Occipital lobe (tissue), 3 donors: ENCODE data around the gene CENATAC. TPM values are rescaled to one million over a fixed set of nuclear protein-coding genes. Genes with fewer than 3 reads are reported as not detected.
"Not testable (repeated sequence)": the region's sequence is repeated elsewhere in the genome, so short reads cannot be mapped to it uniquely, and the experiment has no call there.

Experiments used
- DNase-seq: peaks from one replicate; lab custom pipeline; 2025; lab: John Stamatoyannopoulos, UW
- small RNA-seq: library from RNA; depleted of rRNA; stranded (forward); fragments of <200 nt; gene quantifications from one replicate; pipeline ENCODE3, GENCODE V24; 2014
- total RNA-seq: library from RNA; depleted of rRNA; stranded (reverse); fragments of >200 nt; gene quantifications from one replicate; pipeline ENCODE4 v1.2.3, GENCODE V29; 2014

The CENATAC gene
- total RNA-seq, 1 donor from 2014 or later: 31.0 TPM

DNA sequence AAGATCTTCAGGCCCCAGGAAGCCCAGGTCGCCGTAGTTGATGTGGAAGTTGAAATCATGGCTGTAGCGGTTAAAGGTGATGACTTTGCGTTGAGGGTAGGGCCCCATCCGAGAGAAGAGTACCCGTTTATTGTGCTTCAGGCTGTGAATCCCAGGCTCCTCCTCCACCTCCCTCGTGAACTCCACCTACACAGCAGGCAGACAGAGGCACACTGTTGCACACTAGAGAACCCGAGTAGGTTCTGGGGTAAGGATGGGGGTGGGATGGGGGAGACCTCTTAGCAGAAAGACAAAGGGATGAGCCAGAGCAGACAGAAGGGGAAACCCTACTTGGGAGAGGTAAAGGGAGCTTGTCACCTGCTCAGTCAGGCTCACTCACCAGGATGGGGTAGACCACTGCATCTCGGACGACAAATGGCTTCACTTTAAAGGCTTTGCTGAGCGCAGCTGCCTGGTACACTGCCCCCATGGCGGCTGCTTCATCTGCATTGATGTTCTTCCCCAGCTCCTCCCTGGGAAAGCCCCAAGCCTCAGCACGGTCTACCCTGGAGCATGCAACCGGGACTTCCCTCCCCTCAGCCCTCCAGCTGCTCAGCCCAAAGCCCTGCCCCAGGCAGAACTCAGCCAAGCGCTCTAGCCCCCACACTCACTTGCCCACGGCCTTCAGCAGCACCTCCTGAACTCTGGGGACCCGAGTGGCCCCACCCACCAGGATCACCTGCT, 53.7 kb downstream of the CENATAC start:
- DNase-seq: no peak

DNA sequence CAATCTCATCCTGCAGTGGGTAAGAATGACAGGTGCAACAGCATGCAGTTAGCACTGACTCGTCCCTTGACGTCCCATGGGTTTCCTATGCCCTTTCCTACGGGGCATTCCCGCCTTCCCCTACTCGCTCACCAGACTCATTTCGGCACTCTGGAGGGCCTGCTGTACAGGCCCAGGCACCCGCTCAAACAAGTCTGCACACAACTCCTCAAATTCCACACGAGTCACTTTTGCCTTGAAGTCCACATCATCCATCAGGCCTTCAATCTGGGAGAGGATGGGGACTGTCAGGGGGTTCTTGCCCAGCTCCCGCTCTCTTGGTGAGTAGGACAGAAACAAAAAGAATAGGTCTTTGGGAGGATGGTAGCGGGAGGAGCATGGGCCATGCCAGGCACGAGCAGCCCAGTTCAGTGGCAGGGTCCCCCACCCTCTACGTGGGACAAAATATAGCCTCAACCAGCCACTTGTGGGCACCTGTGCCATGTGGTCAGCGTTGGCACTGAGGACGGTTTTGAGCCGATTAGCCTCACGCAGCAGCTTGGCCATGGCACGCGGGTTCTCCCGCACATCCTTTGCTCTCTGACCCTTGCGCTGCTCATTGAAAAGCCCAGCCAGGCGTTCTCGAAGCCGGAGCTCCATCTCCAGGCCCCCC, 54.4 kb downstream of the CENATAC start:
- no peak for DNase-seq

DNA sequence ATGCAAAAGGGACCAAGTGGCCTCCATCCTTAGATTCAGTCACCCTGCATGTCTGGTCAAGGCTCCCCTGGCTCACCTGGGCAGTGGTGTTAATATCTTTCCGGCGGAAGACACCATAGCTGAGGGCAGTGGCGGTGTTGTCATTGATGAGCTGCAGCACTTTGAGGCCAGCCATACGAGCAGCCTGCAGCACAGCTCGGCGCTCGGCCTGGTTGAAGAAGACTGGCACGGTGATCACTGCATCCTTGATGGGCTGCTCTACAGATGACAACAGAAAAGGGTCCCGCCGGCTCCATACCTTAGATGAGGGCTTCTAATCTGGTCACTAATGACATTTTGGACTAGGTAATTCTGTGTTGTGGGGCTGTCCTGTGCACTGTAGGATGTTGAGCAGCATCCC, 56.5 kb downstream of the CENATAC start:
- DNase-seq: no peak

DNA sequence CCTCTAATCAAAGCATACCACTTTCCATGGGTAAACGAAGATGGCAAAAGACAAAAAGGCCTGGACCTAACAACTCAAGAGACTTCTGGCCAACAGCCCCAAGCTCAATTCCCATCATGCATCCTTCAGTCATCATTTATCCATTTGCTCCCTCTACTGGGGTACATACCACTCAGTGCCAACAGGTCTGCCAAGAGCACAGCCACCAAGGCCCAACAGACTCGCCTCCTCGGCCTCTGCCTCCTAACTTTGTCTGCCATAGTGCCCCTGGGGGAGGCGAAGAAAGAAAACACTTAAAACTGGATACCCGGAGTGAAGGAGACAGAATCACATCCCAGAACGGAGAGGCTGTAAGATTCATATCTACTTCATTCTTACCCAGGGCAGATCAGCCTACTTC, 58.0 kb downstream of the CENATAC start:
- DNase-seq: no peak

DNA sequence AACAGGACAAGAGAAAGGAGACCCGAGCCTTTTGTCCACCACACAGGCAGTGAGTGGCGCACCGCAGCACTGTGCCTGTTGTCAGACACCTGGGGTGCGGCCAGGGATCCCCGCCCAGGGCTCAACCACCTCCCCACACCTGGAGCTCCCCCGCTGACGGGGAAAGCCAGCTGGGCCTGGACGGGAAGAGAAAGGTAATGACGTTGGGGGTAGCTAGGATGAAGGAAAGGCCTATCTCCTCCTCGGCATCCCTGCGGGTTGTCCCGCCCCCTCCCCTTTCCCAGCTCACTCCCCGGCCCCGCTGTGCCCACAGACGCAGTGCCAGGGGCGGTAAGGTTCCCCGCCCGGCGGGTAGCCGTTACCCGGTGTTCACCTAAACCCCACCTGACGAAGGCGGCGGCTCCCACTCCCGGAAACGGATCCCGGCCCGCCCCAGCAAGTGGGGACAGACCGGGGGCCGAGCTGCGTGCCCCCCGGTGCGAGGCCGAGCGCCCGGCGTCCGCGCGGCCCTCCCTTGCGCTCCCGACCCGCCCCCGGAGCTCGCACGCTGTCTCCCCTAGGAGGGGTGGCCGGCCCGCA, 58.6 kb downstream of the CENATAC start:
- peak; percentile 36 for DNase-seq

DNA sequence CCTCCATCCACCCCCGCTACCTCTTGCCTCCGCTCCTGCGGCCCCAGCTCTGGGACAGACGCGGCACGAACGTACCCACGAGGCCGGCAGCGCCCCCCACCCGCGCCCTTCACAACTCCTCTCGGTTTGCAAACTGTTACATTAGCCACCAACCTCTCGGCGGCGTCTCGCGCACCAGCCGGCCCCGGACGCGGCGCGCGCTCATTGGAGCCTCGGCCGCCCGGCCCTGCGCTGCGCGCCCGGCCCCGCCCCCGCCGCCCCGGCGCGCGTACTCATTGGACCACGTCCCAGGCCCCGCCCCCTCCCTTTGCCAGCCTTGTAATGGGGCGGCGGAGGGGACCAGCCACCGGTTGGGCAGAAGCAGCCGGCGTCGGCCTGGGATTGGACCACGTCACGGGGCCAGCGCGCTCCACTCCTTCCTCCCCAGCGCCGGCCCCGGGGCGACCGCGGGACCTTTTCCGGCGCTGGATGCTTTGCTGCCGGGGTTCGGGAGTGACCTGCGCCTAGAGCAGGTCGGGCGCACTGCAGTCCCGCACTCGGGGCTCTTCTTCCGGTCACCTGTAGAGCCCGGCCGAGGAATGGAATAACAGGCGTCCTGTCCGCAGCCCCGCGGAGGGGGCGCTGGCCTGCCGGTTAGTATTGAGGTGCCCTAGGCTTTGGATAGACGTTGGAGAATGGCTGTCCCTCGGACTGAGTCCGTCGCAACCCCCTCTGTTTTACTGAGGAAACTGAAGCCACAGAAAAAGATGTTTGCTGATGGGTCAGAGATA, 59.2 kb downstream of the CENATAC start, which contains the start of gene HYOU1:
HYOU1 (minus strand) TSS at position 206 of the 770 bp plus-strand sequence. CDS start 1,045 bp downstream, outside the sequence.
- peak; percentile 95 for DNase-seq

DNA sequence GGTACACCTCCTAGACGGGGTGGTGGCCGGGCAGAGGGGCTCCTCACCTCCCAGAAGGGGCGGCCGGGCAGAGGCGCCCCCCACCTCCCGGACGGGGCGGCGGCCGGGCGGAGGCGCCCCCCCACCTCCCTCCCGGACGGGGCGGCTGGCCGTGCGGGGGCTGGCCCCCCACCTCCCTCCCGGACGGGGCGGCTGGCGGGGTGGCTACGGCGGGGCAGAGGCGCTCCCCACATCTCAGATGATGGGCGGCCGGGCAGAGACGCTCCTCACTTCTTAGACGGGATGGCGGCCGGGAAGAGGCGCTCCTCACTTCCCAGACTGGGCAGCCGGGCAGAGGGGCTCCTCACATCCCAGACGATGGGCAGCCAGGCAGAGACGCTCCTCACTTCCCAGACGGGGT, 61.2 kb downstream of the CENATAC start:
- DNase-seq: not testable (repeated sequence)

DNA sequence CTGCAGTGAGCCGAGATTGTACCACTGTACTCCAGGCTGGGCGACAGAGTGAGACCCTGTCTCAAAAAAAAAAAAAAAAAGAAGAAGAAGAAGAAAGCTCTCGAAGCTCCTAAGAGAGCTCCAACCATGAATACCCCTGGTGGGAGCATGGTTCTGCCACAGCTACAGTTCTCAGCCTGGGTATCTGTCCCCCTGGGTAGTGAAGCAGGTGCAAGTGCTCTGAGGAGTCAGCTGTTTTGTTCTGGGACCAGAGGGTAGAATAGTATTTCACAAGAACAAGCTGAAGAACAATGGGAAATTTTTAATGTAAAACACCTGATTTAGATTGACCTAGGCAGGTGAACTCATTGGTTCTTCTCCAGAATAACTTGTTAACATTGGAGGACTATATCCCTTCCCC, 63.3 kb downstream of the CENATAC start:
- DNase-seq: no peak

DNA sequence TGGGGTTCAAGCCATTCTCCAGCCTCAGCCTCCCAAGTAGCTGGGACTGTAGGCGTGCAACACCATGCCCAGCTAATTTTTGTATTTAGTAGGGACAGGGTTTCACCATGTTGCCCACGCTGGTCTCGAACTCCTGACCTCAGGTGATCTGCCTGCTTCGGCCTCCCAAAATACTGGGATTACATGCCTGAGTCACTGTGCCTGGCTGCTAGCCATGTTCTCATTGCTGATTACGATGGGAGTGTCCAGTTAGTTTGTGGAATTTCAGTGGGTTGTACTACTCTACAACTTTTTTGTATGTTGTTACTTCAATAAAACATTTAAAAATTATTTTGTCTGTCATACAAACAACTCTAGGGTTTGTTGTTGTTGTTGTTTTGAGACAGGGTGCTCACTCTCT, 64.8 kb downstream of the CENATAC start:
- no peak for DNase-seq

DNA sequence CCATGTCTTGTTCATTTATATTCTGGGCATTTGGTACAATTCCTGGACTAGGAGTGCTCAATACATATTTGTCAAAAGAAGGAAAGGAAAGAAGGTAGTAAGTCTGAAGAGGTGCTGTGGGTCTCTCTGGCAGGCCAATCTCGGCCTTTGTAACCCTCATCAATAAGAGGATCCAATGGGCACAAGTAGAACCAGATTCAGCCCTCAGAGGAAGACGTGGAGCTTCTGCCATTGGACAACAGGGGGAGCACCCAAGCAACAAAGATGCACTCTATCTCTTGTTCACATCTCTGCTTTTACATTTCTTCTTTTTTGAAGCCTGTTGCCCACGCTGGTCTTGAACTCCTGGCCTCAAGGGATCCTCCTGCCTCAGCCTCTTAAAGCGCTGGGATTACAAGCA, 67.4 kb downstream of the CENATAC start:
- no peak for DNase-seq

Small RNAs within 50 kb of the gene (small RNA-seq; reads per million reads assigned to genes)
- gene AP003392.2 (not detected), gene RF00017 (not detected), gene RF00019 (not detected)

Other genes starting within 250 kb of the CENATAC start
- 283 TPM for gene DDX6, start 207.0 kb upstream of the CENATAC start, total RNA-seq
- not detected for gene CXCR5, start 114.2 kb upstream of the CENATAC start, total RNA-seq
- gene BCL9L, start 72.2 kb upstream of the CENATAC start, total RNA-seq: 11.5 TPM
- gene UPK2, start 41.8 kb upstream of the CENATAC start, total RNA-seq: not detected
- 0.31 TPM for gene FOXR1, start 26.4 kb upstream of the CENATAC start, total RNA-seq
- gene RPS25, start 20.2 kb downstream of the CENATAC start, total RNA-seq: 705 TPM
- gene TRAPPC4, start 20.6 kb downstream of the CENATAC start, total RNA-seq: 63.9 TPM
- 9.5 TPM for gene SLC37A4, start 32.7 kb downstream of the CENATAC start, total RNA-seq
- 37.0 TPM for gene HYOU1, start 59.1 kb downstream of the CENATAC start, total RNA-seq
- gene VPS11, start 69.7 kb downstream of the CENATAC start, total RNA-seq: 22.1 TPM
- gene HMBS, start 86.7 kb downstream of the CENATAC start, total RNA-seq: 2.0 TPM
- gene DPAGT1, start 103.7 kb downstream of the CENATAC start, total RNA-seq: 8.7 TPM
- 7.6 TPM for gene C2CD2L, start 109.2 kb downstream of the CENATAC start, total RNA-seq
- 21.7 TPM for gene HINFP, start 123.4 kb downstream of the CENATAC start, total RNA-seq
- gene ABCG4, start 150.9 kb downstream of the CENATAC start, total RNA-seq: 2.5 TPM
- gene NLRX1, start 170.6 kb downstream of the CENATAC start, total RNA-seq: 3.3 TPM
- not detected for gene NHERF4, start 187.3 kb downstream of the CENATAC start, total RNA-seq
- gene CBL, start 208.2 kb downstream of the CENATAC start, total RNA-seq: 12.0 TPM